M059J (cell line): ENCODE results near the gene DAPK1. TPM values are rescaled to one million over a fixed set of nuclear protein-coding genes. Genes with fewer than 3 reads are reported as not detected.
A peak's percentile ranks its signal among the peaks of the same experiment; 100 is the strongest.
"Not testable (repeated sequence)": the region's sequence is repeated elsewhere in the genome, so short reads cannot be mapped to it uniquely, and the experiment has no call there.

ENCODE experiments used
- DNase-seq: peaks from one replicate; pipeline ENCODE4 v3.0.0-alpha.2; 2012; ENCODE audit warnings: low read depth
- total RNA-seq: library from RNA; depleted of rRNA; stranded (reverse); fragments of >200 nt; shearing (Covaris generic); gene quantifications from 2 replicates; pipeline ENCODE4 v1.2.3, GENCODE V29; 2014

DAPK1 gene
- total RNA-seq, 1 experiment from 2014 or later = 40.0 TPM

- peak; percentile 32 for DNase-seq
Measured at GRCh38 chr9:87543251-87543650, 45.6 kb downstream of the DAPK1 start.

GRCh38 chr9:87545858-87546257 is 48.2 kb downstream of the DAPK1 start:
- DNase-seq = peak; percentile 75

GRCh38 chr9:87546704-87547103 is 49.0 kb downstream of the DAPK1 start:
- DNase-seq = peak; percentile 85

- peak; percentile 90 for DNase-seq
Measured at GRCh38 chr9:87547671-87548081, 50.0 kb downstream of the DAPK1 start.

GRCh38 chr9:87548159-87548558 is 50.5 kb downstream of the DAPK1 start:
- no peak for DNase-seq

GRCh38 chr9:87549088-87549487 is 51.4 kb downstream of the DAPK1 start:
- not testable (repeated sequence) for DNase-seq

GRCh38 chr9:87549791-87550190 is 52.1 kb downstream of the DAPK1 start:
- DNase-seq = no peak

- no peak for DNase-seq
Measured at GRCh38 chr9:87550253-87550954, 52.7 kb downstream of the DAPK1 start.

- no peak for DNase-seq
Measured at GRCh38 chr9:87551772-87552217, 54.1 kb downstream of the DAPK1 start.

GRCh38 chr9:87554171-87554910 is 56.7 kb downstream of the DAPK1 start:
- no peak for DNase-seq

- DNase-seq = no peak
Measured at GRCh38 chr9:87554976-87555375, 57.3 kb downstream of the DAPK1 start.

GRCh38 chr9:87556039-87556438 is 58.4 kb downstream of the DAPK1 start:
- no peak for DNase-seq

GRCh38 chr9:87556821-87557220 is 59.2 kb downstream of the DAPK1 start:
- no peak for DNase-seq

GRCh38 chr9:87557996-87558395 is 60.3 kb downstream of the DAPK1 start:
- DNase-seq = peak; percentile 91

- DNase-seq = no peak
Measured at GRCh38 chr9:87558606-87559190, 61.0 kb downstream of the DAPK1 start.

GRCh38 chr9:87562062-87562461 is 64.4 kb downstream of the DAPK1 start:
- DNase-seq = no peak

- DNase-seq = no peak
Measured at GRCh38 chr9:87562530-87563170, 65.0 kb downstream of the DAPK1 start.

- peak; percentile 93 for DNase-seq
Measured at GRCh38 chr9:87564111-87564510, 66.4 kb downstream of the DAPK1 start.

- peak; percentile 79 for DNase-seq
Measured at GRCh38 chr9:87564791-87565241, 67.1 kb downstream of the DAPK1 start.

- DNase-seq = no peak
Measured at GRCh38 chr9:87567001-87567400, 69.3 kb downstream of the DAPK1 start.

- DNase-seq = peak; percentile 96
Measured at GRCh38 chr9:87567571-87567970, 69.9 kb downstream of the DAPK1 start.

- DNase-seq = no peak
Measured at GRCh38 chr9:87567983-87568382, 70.3 kb downstream of the DAPK1 start.
